ENCODE results near the gene USH2A. TPM values are rescaled to one million over a fixed set of nuclear protein-coding genes. Genes with fewer than 3 reads are reported as not detected.

The USH2A gene
- total and polyA plus RNA-seq, 2 donors = 0.16 TPM; not detected in 1

DNA sequence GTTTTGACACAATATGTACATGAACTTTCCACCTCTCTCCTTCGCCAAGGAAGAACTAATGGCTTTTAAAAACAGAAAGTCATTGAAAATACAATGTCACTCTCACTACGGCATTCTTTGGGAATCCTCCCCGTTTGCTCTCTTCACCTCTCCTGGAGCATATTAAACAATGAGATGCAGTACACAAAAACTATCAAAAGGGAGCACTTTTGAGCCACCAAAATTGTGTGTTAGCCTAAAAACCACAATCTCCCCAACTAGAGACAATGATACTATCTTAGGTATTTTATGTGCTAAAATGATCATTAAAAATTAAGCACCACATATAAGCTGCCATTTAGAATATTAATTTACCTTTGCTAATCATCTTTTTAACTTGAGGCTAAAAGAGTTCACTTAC is 430.6 kb downstream of the USH2A start:
- peak; percentile 4 for DNase-seq (ENCODE audit: extremely low spot score)
- 8% methylated on average over 3 of the region's 3 CpGs for WGBS
- Histone ChIP-seq H3K4me1 (ENCODE audit: insufficient read depth) (no peaks in the 10 kb centered on the region), H3K27ac (ENCODE audit: low read depth) (no peak overlapping the region), H3K4me3 (ENCODE audit: low read depth, low read length) (no peak overlapping the region), H3K36me3 (ENCODE audit: insufficient read depth) (no peaks in the 10 kb centered on the region)

- 84% methylated on average over 7 of the region's 7 CpGs for WGBS
- Histone ChIP-seq H3K4me3 (ENCODE audit: low read depth, low read length) (no peak overlapping the region), H3K27ac (ENCODE audit: low read depth) (no peak overlapping the region), H3K36me3 (ENCODE audit: insufficient read depth) (no peaks in the 10 kb centered on the region), H3K4me1 (ENCODE audit: insufficient read depth) (no peaks in the 10 kb centered on the region)
- DNase-seq (ENCODE audit: extremely low spot score) = no peak
Observed at GRCh38 chr1:215987092-215987875, 436.0 kb downstream of the USH2A start.

DNA sequence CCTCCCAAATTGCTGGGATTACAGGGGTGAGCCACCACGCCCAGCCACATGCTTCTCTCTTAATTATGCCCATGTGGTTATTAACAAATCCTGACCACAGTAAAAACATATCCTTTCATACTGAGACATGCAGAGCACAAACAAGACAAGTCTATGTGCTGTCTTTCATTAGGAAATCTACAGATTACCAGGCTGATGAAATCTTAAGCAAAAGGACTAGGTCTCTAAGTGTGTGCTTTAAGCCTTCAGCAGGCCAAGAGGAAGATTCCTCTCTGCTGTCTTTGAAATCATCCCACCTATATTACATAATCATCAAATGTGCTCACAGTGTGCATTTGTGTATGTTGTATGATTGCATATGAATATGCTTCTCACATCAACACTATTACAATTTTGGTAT is 436.8 kb downstream of the USH2A start:
- DNase-seq (ENCODE audit: extremely low spot score) = no peak
- Histone ChIP-seq H3K27ac (ENCODE audit: low read depth) (no peak overlapping the region), H3K4me1 (ENCODE audit: insufficient read depth) (no peaks in the 10 kb centered on the region), H3K36me3 (ENCODE audit: insufficient read depth) (no peaks in the 10 kb centered on the region), H3K4me3 (ENCODE audit: low read depth, low read length) (no peak overlapping the region)
- 80% methylated on average over 1 of the region's 1 CpG for WGBS

DNA sequence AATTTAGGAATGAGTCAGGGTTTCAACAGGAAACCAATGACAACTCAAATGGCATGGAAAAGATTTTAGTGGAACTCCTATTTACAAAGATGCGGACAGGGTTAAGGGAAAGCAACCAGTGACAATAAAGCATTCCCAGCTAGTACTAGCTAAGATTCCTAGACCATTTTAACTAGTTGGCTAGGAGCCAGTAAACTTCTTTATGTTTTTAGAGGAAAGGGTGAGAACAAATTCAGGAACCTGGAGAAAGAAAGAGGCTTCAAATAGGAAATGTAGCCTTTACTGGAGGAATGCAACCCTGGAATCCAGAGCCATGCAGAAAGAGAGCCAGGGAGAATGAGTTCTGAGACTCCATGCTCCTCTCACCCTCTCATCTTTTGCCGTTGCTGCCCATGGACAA is 439.6 kb downstream of the USH2A start:
- 69% methylated on average over 2 of the region's 2 CpGs for WGBS

GRCh38 chr1:215971793-215972441 is 451.3 kb downstream of the USH2A start:
- Histone ChIP-seq H3K27ac (ENCODE audit: low read depth) (no peak overlapping the region), H3K4me1 (ENCODE audit: insufficient read depth) (no peaks in the 10 kb centered on the region), H3K4me3 (ENCODE audit: low read depth, low read length) (no peak overlapping the region), H3K36me3 (ENCODE audit: insufficient read depth) (no peaks in the 10 kb centered on the region)
- WGBS = 80% methylated on average over 10 of the region's 10 CpGs
- no peak for DNase-seq (ENCODE audit: extremely low spot score)

More for the DNA sequence above, 439.6 kb downstream of the USH2A start:
- no peaks in the 10 kb centered on the region for H3K36me3 ChIP-seq (ENCODE audit: insufficient read depth)
- no peaks in the 10 kb centered on the region for H3K4me1 ChIP-seq (ENCODE audit: insufficient read depth)
- no peak for DNase-seq (ENCODE audit: extremely low spot score)
- H3K27ac ChIP-seq (ENCODE audit: low read depth) = no peak overlapping the region
- no peak overlapping the region for H3K4me3 ChIP-seq (ENCODE audit: low read depth, low read length)

DNA sequence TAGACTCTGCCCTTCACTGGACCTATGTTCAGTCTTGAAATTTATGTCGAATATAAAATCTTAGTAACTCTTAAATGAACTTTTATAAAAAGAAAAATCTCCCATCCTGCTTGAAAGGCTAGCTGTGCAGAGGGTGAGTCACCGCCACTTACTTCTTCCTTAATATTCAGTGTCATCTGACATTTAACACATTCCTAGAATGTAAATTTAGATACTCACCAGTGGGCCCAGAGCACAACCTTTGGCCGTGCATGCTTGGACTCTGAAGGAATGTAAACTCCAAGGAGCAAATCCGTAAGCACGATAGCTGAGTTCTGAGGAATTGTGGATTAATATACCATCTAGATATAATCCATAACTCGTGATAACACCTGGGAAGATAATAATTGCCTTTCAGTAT is 452.8 kb downstream of the USH2A start:
- H3K4me1 ChIP-seq (ENCODE audit: insufficient read depth) = no peaks in the 10 kb centered on the region
- no peak overlapping the region for H3K4me3 ChIP-seq (ENCODE audit: low read depth, low read length)
- WGBS = 41% methylated on average over 6 of the region's 6 CpGs
- H3K27ac ChIP-seq (ENCODE audit: low read depth) = no peak overlapping the region
- DNase-seq (ENCODE audit: extremely low spot score) = no peak
- H3K36me3 ChIP-seq (ENCODE audit: insufficient read depth) = no peaks in the 10 kb centered on the region

DNA sequence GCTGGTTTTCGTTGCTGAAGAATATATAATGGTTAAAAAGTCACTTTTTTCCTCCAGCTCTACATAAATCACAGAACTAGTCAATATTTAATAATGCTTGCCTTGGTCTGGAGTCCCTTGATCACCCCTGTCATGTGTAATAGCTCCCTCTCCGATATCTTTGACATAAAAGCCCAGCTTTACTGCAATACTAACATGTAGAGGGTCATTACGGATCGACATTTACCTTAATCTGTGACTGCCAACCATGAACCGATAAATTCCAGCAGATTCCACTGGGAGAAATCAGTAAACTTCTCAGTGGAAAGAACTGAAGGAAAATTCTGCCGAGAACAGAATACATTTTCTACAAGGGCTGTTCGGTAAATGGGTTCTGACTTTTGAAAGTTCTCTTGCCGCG is 459.6 kb downstream of the USH2A start:
- H3K27ac ChIP-seq (ENCODE audit: low read depth) = no peak overlapping the region
- H3K4me3 ChIP-seq (ENCODE audit: low read depth, low read length) = no peak overlapping the region
- no peaks in the 10 kb centered on the region for H3K4me1 ChIP-seq (ENCODE audit: insufficient read depth)
- H3K36me3 ChIP-seq (ENCODE audit: insufficient read depth) = no peaks in the 10 kb centered on the region
- 84% methylated on average over 9 of the region's 9 CpGs for WGBS
- no peak for DNase-seq (ENCODE audit: extremely low spot score)

GRCh38 chr1:215963040-215963439 is 460.2 kb downstream of the USH2A start:
- no peak overlapping the region for H3K4me3 ChIP-seq (ENCODE audit: low read depth, low read length)
- whole genome bisulfite sequencing = 59% methylated on average over 1 of the region's 1 CpG
- DNase-seq (ENCODE audit: extremely low spot score) = no peak
- H3K4me1 ChIP-seq (ENCODE audit: insufficient read depth) = no peaks in the 10 kb centered on the region
- no peak overlapping the region for H3K27ac ChIP-seq (ENCODE audit: low read depth)
- no peaks in the 10 kb centered on the region for H3K36me3 ChIP-seq (ENCODE audit: insufficient read depth)

- 71% methylated on average over 1 of the region's 1 CpG for WGBS
- H3K4me1 ChIP-seq (ENCODE audit: insufficient read depth) = no peaks in the 10 kb centered on the region
- H3K36me3 ChIP-seq (ENCODE audit: insufficient read depth) = no peaks in the 10 kb centered on the region
- no peak overlapping the region for H3K27ac ChIP-seq (ENCODE audit: low read depth)
- DNase-seq (ENCODE audit: extremely low spot score) = no peak
- no peak overlapping the region for H3K4me3 ChIP-seq (ENCODE audit: low read depth, low read length)
Observed at GRCh38 chr1:215958841-215959240, 464.4 kb downstream of the USH2A start.

DNA sequence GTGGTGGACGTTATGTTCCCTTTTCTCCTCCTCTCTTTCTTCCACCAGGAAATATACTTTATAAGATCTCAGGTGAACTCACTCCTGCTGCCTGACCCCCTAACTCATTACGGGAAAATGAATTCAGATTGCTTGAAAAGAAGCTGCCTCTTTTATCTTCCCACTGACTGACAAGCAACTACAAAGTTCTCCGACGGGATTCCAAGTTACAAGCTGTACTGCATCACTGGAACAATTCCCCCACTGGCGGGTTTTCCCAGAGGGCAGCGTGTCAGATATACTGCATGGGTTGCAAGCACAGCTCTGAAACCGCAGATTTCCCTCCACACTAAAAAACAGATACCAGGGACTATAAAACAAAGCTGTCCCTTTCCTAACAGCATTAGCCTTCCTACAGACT is 465.6 kb downstream of the USH2A start:
- WGBS = 17% methylated on average over 7 of the region's 7 CpGs
- no peak for DNase-seq (ENCODE audit: extremely low spot score)
- Histone ChIP-seq H3K4me3 (ENCODE audit: low read depth, low read length) (no peak overlapping the region), H3K4me1 (ENCODE audit: insufficient read depth) (no peaks in the 10 kb centered on the region), H3K36me3 (ENCODE audit: insufficient read depth) (no peaks in the 10 kb centered on the region), H3K27ac (ENCODE audit: low read depth) (no peak overlapping the region)

DNA sequence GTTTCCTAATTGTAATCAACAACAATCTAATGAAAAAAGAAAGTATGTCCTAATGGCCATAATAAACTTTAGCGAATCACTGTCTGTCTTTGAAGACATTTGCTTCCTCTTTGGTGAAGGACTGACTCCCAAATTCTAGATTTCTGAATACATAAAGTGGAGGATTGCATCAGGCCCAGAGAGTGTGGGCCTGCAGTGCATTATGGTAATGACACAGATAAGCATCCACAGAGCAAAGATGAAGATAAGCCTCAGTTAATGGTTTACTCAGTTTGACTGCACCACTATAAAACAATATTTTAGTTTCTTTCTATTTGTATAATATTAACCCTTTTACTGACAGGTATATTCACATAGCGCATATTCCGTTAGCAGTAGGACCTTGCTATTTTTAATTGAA is 490.7 kb downstream of the USH2A start:
- no peak overlapping the region for H3K27ac ChIP-seq (ENCODE audit: low read depth)
- no peaks in the 10 kb centered on the region for H3K4me1 ChIP-seq (ENCODE audit: insufficient read depth)
- no peak overlapping the region for H3K4me3 ChIP-seq (ENCODE audit: low read depth, low read length)
- WGBS = 87% methylated on average over 3 of the region's 3 CpGs
- DNase-seq (ENCODE audit: extremely low spot score) = no peak
- no peaks in the 10 kb centered on the region for H3K36me3 ChIP-seq (ENCODE audit: insufficient read depth)

DNA sequence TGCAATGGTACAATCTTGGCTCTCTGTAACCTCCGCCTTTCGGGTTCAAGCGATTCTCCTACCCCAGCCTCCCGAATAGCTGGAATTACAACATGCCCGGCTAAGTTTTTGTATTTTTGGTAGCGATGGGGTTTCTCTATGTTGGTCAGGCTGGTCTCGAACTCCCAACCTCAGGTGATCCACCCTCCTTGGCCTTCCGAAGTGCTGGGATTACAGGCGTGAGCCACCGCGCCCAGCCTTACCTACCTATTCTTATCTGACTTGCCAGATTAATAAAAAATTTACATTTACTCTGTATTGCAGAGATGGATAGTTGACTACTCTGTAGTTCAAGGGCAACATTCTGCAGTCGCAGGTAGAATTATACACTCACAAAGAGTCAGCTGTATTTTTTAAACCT is 496.6 kb downstream of the USH2A start:
- 96% methylated on average over 12 of the region's 12 CpGs for WGBS
- Histone ChIP-seq H3K4me3 (ENCODE audit: low read depth, low read length) (no peak overlapping the region), H3K36me3 (ENCODE audit: insufficient read depth) (no peaks in the 10 kb centered on the region), H3K4me1 (ENCODE audit: insufficient read depth) (no peaks in the 10 kb centered on the region), H3K27ac (ENCODE audit: low read depth) (no peak overlapping the region)
- no peak for DNase-seq (ENCODE audit: extremely low spot score)

- no peak for DNase-seq (ENCODE audit: extremely low spot score)
- Histone ChIP-seq H3K27ac (ENCODE audit: low read depth) (no peak overlapping the region), H3K4me1 (ENCODE audit: insufficient read depth) (no peaks in the 10 kb centered on the region), H3K36me3 (ENCODE audit: insufficient read depth) (no peaks in the 10 kb centered on the region), H3K4me3 (ENCODE audit: low read depth, low read length) (no peak overlapping the region)
- WGBS = 71% methylated on average over 3 of the region's 3 CpGs
Observed at GRCh38 chr1:215923129-215923824, 500.0 kb downstream of the USH2A start.

GRCh38 chr1:215911406-215911968 is 511.8 kb downstream of the USH2A start:
- WGBS = 93% methylated on average over 1 of the region's 1 CpG
- Histone ChIP-seq H3K36me3 (ENCODE audit: insufficient read depth) (no peaks in the 10 kb centered on the region), H3K4me1 (ENCODE audit: insufficient read depth) (no peaks in the 10 kb centered on the region), H3K27ac (ENCODE audit: low read depth) (no peak overlapping the region), H3K4me3 (ENCODE audit: low read depth, low read length) (no peak overlapping the region)
- DNase-seq (ENCODE audit: extremely low spot score) = no peak

All from urinary bladder (tissue), 4 donors.